Neural cell (in vitro differentiated cells): ENCODE data around the gene ZNF468. TPM values are rescaled to one million over a fixed set of nuclear protein-coding genes. Genes with fewer than 3 reads are reported as not detected.

ENCODE experiments used
- H2AFZ ChIP-seq: fragments of 200-600, 300-800 bp; sonication (generic), shearing (Covaris generic); 2 replicates; pipeline ENCODE4 v1.6.0; 2014; ENCODE audit warnings: low read depth, mild to moderate bottlenecking, antibody characterized with exemption, low read length, moderate library complexity
- H3F3A ChIP-seq: fragments of 200-600 bp; shearing (Covaris generic); 2 replicates; pipeline ENCODE4 v1.6.1; 2016; ENCODE audit warnings: mild to moderate bottlenecking, moderate library complexity, mixed read lengths, antibody characterized with exemption, low read length; ENCODE audit not compliant: insufficient read depth, poor library complexity, severe bottlenecking
- H3K27ac ChIP-seq: fragments of 200-600, 300-800 bp; sonication (generic), shearing (Covaris generic); 2 replicates; pipeline ENCODE4 v1.5.1; 2014; ENCODE audit warnings: mild to moderate bottlenecking, low read length, moderate library complexity
- H3K27me3 ChIP-seq: fragments of 300-800, 200-600 bp; sonication (generic), shearing (Covaris generic); 2 replicates; pipeline ENCODE4 v1.6.0; 2014; ENCODE audit warnings: mild to moderate bottlenecking, low read depth, low read length, moderate library complexity; ENCODE audit not compliant: insufficient read depth
- H3K36me3 ChIP-seq: fragments of 300-800, 200-600 bp; sonication (generic), shearing (Covaris generic); 2 replicates; pipeline ENCODE4 v1.5.1; 2014; ENCODE audit warnings: mild to moderate bottlenecking, antibody characterized with exemption, low read length, moderate library complexity; ENCODE audit not compliant: insufficient read depth
- H3K4me2 ChIP-seq: fragments of 300-800, 200-600 bp; sonication (generic), shearing (Covaris generic); 2 replicates; pipeline ENCODE4 v1.6.0; 2014; ENCODE audit warnings: mild to moderate bottlenecking, low read length
- H3K4me3 ChIP-seq: fragments of 300-800, 200-600 bp; sonication (generic), shearing (Covaris generic); 2 replicates; pipeline ENCODE4 v1.5.1; 2014; ENCODE audit warnings: mild to moderate bottlenecking, low read length, moderate library complexity
- H3K79me2 ChIP-seq: fragments of 200-600 bp; shearing (Covaris generic); replicated peaks from 2 replicates; pipeline ENCODE4 v1.6.0; 2014; ENCODE audit warnings: mild to moderate bottlenecking, low read length, moderate library complexity; ENCODE audit not compliant: insufficient read depth
- H3K9ac ChIP-seq: fragments of 300-800, 200-600 bp; sonication (generic), shearing (Covaris generic); 2 replicates; pipeline ENCODE4 v1.6.1; 2016; ENCODE audit warnings: mild to moderate bottlenecking, low read length, mixed read lengths
- H3K9me2 ChIP-seq: fragments of 200-600 bp; shearing (Covaris generic); 2 replicates; pipeline ENCODE4 v1.6.1; 2016; ENCODE audit warnings: mild to moderate bottlenecking, low read length, mixed read lengths; ENCODE audit not compliant: insufficient read depth
- H3K9me3 ChIP-seq: fragments of 200-600, 300-800 bp; sonication (generic), shearing (Covaris generic); 2 replicates; pipeline ENCODE4 v1.6.1; 2016; ENCODE audit warnings: mild to moderate bottlenecking, mixed run types, low read length, moderate library complexity, mixed read lengths
- H4K20me1 ChIP-seq: fragments of 200-600 bp; shearing (Covaris generic); 2 replicates; pipeline ENCODE4 v1.6.1; 2016; ENCODE audit warnings: mild to moderate bottlenecking, mixed run types; ENCODE audit not compliant: insufficient read depth
- EP300 ChIP-seq: fragments of 450-650 bp; conservative IDR thresholded peaks from 2 replicates; pipeline ENCODE4 v1.6.1; 2014; ENCODE audit warnings: antibody characterized with exemption, mild to moderate bottlenecking, moderate library complexity; ENCODE audit not compliant: poor library complexity, severe bottlenecking
- EZH2 ChIP-seq: fragments of 200-600, 300-800 bp; shearing (Covaris generic), sonication (generic); IDR thresholded peaks from 2 replicates; pipeline ENCODE4 v1.6.1; 2014; ENCODE audit warnings: antibody characterized with exemption, low read length, borderline replicate concordance, mild to moderate bottlenecking; ENCODE audit not compliant: insufficient read depth, poor library complexity, severe bottlenecking
- MXI1 ChIP-seq: fragments of 450-650 bp; conservative IDR thresholded peaks from 2 replicates; pipeline ENCODE4 v1.6.1; 2014; ENCODE audit warnings: antibody characterized with exemption, mild to moderate bottlenecking; ENCODE audit not compliant: poor library complexity, severe bottlenecking
- POLR2AphosphoS5 ChIP-seq: IDR thresholded peaks from 2 replicates; pipeline ENCODE4 v1.6.1; 2012
- RAD21 ChIP-seq: fragments of 450-650 bp; conservative IDR thresholded peaks from 2 replicates; pipeline ENCODE4 v1.6.1; 2014; ENCODE audit warnings: antibody characterized with exemption, mild to moderate bottlenecking, moderate library complexity
- REST ChIP-seq: IDR thresholded peaks from 2 replicates; pipeline ENCODE4 v1.6.1; 2012; ENCODE audit warnings: borderline replicate concordance
- SMC3 ChIP-seq: fragments of 450-650 bp; conservative IDR thresholded peaks from 2 replicates; pipeline ENCODE4 v1.6.1; 2014; ENCODE audit warnings: antibody characterized with exemption, mild to moderate bottlenecking, moderate library complexity; ENCODE audit not compliant: poor library complexity
- TAF1 ChIP-seq: IDR thresholded peaks from 2 replicates; pipeline ENCODE4 v1.6.1; 2012; ENCODE audit warnings: low read depth
- polyA plus RNA-seq: library from polyadenylated mRNA; depleted of rRNA; stranded (reverse); fragments of >200 nt; gene quantifications from 2 replicates; pipeline ENCODE4 v1.2.3, GENCODE V29; 2014
- TF ChIP-seq, protein P1 (sequence below): fragments of 450-650 bp; IDR thresholded peaks from 2 replicates; pipeline ENCODE4 v1.5.1; 2014; ENCODE audit warnings: antibody characterized with exemption, mild to moderate bottlenecking, moderate library complexity; ENCODE audit not compliant: poor library complexity, severe bottlenecking

Gene ZNF468
- polyA plus RNA-seq, 1 donor from 2014 or later: 34.5 TPM

DNA sequence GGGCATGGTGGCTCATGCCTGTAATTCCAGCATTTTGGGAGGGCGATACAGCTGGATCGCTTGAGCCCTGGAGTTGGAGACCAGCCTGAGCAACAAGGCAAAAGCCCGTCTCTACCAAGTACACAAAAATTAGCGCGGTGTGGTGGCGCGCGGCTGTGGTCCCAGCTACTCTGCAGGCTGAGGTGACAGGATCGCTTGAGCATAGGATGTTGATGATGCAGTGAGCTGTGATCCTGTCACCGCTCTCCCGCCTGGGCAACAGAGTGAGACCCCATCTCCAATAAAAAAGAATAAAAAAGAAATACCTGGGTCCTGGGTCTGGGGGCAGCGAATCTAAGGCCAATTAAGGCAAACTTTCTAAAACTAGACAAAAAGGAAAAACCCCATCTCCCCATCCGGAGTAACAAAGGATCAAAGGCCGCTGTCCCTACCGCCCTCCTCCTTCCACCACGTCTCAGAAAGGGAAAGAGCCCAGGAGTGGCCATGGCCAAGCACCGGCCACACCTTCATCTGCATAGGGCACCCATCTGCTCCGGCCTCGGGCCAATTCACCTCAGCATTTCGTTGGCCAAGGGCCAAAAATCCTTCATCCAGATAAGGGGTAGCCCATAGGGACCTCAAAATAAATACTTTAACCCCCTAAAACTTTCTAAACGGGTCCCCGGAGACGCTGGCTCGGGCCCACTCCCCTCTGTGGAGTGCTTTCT lies 39.2 kb upstream of the ZNF468 start:
- H2AFZ ChIP-seq: peak overlapping the region; percentile 98
- no peaks in the 10 kb centered on the region for H3F3A ChIP-seq
- H4K20me1 ChIP-seq: no peaks in the 10 kb centered on the region
- H3K36me3 ChIP-seq: no peaks in the 10 kb centered on the region
- no peaks in the 10 kb centered on the region for H3K9me2 ChIP-seq
- peak overlapping the region; percentile 95 for H3K4me3 ChIP-seq
- H3K9me3 ChIP-seq: no peaks in the 10 kb centered on the region
- TF ChIP-seq SMC3: no peak
- TF ChIP-seq MXI1: no peak
- TF ChIP-seq REST: no peak
- TF ChIP-seq RAD21: no peak
- TF ChIP-seq EP300: no peak
- no peak for TF ChIP-seq EZH2
- TF ChIP-seq TAF1: no peak
- TF ChIP-seq, protein P1, sequence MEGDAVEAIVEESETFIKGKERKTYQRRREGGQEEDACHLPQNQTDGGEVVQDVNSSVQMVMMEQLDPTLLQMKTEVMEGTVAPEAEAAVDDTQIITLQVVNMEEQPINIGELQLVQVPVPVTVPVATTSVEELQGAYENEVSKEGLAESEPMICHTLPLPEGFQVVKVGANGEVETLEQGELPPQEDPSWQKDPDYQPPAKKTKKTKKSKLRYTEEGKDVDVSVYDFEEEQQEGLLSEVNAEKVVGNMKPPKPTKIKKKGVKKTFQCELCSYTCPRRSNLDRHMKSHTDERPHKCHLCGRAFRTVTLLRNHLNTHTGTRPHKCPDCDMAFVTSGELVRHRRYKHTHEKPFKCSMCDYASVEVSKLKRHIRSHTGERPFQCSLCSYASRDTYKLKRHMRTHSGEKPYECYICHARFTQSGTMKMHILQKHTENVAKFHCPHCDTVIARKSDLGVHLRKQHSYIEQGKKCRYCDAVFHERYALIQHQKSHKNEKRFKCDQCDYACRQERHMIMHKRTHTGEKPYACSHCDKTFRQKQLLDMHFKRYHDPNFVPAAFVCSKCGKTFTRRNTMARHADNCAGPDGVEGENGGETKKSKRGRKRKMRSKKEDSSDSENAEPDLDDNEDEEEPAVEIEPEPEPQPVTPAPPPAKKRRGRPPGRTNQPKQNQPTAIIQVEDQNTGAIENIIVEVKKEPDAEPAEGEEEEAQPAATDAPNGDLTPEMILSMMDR: no peak
- TF ChIP-seq POLR2AphosphoS5: no peak
- H3K27ac ChIP-seq: peak overlapping the region; percentile 76
- peaks cover 6% of the 10 kb centered on the region for H3K79me2 ChIP-seq
- peak overlapping the region; percentile 65 for H3K4me2 ChIP-seq
- H3K9ac ChIP-seq: peak overlapping the region; percentile 74
- H3K27me3 ChIP-seq: no peaks in the 10 kb centered on the region

DNA sequence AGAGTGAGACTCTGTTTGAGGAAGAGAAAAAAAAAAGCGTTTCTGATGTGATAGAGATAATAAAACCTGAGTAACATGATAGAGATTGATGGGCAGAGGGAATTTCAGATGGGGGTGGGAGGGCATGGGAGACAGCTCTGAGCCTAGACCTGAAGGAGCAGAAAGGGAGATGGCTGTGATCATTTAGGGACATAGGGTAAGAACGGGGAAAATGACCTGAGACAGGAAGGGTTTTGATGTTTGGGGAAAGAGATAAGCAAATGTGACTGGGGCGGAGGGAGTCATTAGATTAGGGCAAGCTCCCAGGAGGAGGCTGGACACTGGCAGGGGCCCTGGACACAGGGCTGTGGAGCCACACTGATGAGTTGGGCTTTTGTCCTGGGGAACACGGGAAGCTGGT lies 33.9 kb upstream of the ZNF468 start:
- H3K9ac ChIP-seq: no peak overlapping the region
- no peak overlapping the region for H2AFZ ChIP-seq
- H3K9me3 ChIP-seq: no peaks in the 10 kb centered on the region
- peaks cover 6% of the 10 kb centered on the region for H3K79me2 ChIP-seq
- H4K20me1 ChIP-seq: no peaks in the 10 kb centered on the region
- no peak overlapping the region for H3K4me2 ChIP-seq
- no peaks in the 10 kb centered on the region for H3K27me3 ChIP-seq
- TF ChIP-seq EZH2 (no peak), TAF1 (no peak), RAD21 (no peak)
- no peaks in the 10 kb centered on the region for H3K9me2 ChIP-seq
- H3F3A ChIP-seq: no peaks in the 10 kb centered on the region
- no peak overlapping the region for H3K27ac ChIP-seq
- no peak overlapping the region for H3K4me3 ChIP-seq
- no peaks in the 10 kb centered on the region for H3K36me3 ChIP-seq
